ENCODE data around the gene NCK2. TPM values are rescaled to one million over a fixed set of nuclear protein-coding genes. Genes with fewer than 3 reads are reported as not detected.
A peak's percentile ranks its signal among the peaks of the same experiment; 100 is the strongest.

NCK2 gene
- 16.6 TPM for total RNA-seq (2013)
- polyA plus RNA-seq = 10 to 100 TPM in 1 of 3 donors, 1 to 10 TPM in 2; 2.5 to 18.2 (median 7.6) TPM
- 12.5 and 17.7 TPM in 2 replicates for polyA minus RNA-seq
- total RNA-seq = 7.7 to 24.9 (median 13.8) reads per million in 11 experiments

DNA sequence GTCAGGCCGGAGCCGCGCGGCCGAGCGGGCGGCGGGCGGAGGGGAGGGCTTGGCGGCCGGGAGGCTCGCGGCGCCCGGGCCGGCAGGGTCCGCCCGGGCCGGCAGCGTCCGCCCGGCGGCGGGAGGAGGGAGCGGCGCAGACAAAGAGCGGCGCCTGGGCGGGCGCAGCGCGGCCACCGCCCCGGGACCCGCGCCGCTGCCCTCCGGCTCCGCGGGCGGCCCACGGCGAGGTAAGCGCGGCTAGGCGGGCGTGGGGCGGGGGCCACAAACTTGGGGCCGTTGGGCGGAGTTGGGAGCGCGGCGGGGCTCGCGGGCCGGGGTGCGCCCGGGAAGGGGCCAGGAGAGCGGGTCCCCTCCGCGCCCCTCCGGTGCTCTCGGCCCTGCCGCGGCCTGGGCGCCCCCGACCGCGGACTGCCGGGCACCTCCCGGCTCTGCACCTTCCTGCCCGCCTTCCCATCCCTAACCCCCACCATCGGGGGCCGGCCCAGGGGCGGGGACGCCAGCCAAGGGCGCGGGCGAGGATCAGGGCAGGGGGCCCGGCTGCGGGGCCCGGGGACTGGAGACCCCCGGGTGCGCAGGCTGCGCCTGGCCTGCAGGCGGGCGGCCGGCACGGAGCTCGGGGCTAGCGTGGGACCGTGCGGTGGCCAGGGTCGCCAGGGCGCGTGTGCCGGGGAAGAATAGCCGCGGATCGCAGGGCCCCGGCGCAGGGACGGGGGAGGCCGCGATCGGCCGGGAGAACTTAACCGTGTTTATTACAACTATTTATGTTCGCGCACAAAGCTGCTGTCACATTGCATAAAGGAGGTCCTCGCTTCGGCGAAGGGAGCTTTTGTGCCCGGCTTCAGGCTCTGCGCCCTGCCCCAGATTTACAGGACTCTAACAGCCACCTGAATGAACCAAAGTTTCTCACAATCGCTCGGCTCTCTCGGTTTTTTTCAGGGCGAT lies at the start of gene NCK2:
Gene NCK2 (plus strand): TSS at position 4 of the 945 bp plus-strand sequence. CDS start 110,152 bp downstream, outside the sequence.
- under 1% methylated on average over 112 of the region's 119 CpGs for WGBS (ENCODE audit: insufficient coverage)
- TF ChIP-seq, protein P1, sequence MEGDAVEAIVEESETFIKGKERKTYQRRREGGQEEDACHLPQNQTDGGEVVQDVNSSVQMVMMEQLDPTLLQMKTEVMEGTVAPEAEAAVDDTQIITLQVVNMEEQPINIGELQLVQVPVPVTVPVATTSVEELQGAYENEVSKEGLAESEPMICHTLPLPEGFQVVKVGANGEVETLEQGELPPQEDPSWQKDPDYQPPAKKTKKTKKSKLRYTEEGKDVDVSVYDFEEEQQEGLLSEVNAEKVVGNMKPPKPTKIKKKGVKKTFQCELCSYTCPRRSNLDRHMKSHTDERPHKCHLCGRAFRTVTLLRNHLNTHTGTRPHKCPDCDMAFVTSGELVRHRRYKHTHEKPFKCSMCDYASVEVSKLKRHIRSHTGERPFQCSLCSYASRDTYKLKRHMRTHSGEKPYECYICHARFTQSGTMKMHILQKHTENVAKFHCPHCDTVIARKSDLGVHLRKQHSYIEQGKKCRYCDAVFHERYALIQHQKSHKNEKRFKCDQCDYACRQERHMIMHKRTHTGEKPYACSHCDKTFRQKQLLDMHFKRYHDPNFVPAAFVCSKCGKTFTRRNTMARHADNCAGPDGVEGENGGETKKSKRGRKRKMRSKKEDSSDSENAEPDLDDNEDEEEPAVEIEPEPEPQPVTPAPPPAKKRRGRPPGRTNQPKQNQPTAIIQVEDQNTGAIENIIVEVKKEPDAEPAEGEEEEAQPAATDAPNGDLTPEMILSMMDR (IDR thresholded peaks at IDR 0.05) = no peak
- Mint-ChIP-seq H3K27me3 (ENCODE audit: low read depth in 3 of 3) (peaks cover 3 to 5% (median 3%) of the 10 kb centered on the region in 3 donors), H3K27ac (peak within 1 kb of the TSS; percentile 41 to 88 (median 72)), H3K9me3 (peaks cover 0 to 3% (median 2%) of the 10 kb centered on the region in 7 donors), H3K4me3 (peak within 1 kb of the TSS; percentile 90 to 96), H3K36me3 (peaks cover 4 to 7% of the 10 kb centered on the region in 2 donors), H3K4me1 (peaks cover 42% of the 10 kb centered on the region)
- Histone ChIP-seq H3K4me1 (ENCODE audit: control insufficient read depth in 1 of 2, insufficient read depth in 2 of 2, low read length in 2 of 2) (peaks cover 27 to 38% of the 10 kb centered on the region in 2 donors), H3K27me3 (ENCODE audit: control insufficient read depth in 2 of 2, insufficient read depth in 2 of 2, low read length in 2 of 2) (no peaks in the 10 kb centered on the region), H2AFZ (ENCODE audit: insufficient read depth, low read depth, low read length, poor library complexity, severe bottlenecking) (peak within 1 kb of the TSS; percentile 83), H3K79me2 (ENCODE audit: insufficient read depth, low read length) (peaks cover 48% of the 10 kb centered on the region), H3K4me2 (replicated peaks; ENCODE audit: extremely low read depth, low read length, poor library complexity, severe bottlenecking) (peak within 1 kb of the TSS; percentile 85), H3K4me3 (replicated peaks in 1 of 3; ENCODE audit: low read depth in 2 of 3, low read length in 3 of 3) (peak within 1 kb of the TSS; percentile 47 to 81 (median 63)), H3K27ac (ENCODE audit: low read depth in 1 of 2, low read length in 2 of 2) (peak within 1 kb of the TSS in 1 of 2 donors; percentile 65), H3K9ac (ENCODE audit: insufficient read depth, low read length, poor library complexity, severe bottlenecking) (peak within 1 kb of the TSS; percentile 82), H3K9me3 (replicated peaks in 1 of 2; ENCODE audit: control insufficient read depth in 1 of 2, insufficient read depth in 1 of 2, low read length in 2 of 2) (no peaks in the 10 kb centered on the region), H3K36me3 (replicated peaks in 1 of 2; ENCODE audit: control insufficient read depth in 1 of 2, insufficient read depth in 2 of 2, low read length in 2 of 2) (no peaks in the 10 kb centered on the region), H4K20me1 (ENCODE audit: insufficient read depth, low read length) (peaks cover 25% of the 10 kb centered on the region)
- DNase-seq = no peak
- intact Hi-C loops (cut with micrococcal nuclease) = loop anchor here in 1 of 2 donors (5.0 kb wide), 1 partner anchor 52 kb away; no protein-coding TSS in a partner anchor

DNA sequence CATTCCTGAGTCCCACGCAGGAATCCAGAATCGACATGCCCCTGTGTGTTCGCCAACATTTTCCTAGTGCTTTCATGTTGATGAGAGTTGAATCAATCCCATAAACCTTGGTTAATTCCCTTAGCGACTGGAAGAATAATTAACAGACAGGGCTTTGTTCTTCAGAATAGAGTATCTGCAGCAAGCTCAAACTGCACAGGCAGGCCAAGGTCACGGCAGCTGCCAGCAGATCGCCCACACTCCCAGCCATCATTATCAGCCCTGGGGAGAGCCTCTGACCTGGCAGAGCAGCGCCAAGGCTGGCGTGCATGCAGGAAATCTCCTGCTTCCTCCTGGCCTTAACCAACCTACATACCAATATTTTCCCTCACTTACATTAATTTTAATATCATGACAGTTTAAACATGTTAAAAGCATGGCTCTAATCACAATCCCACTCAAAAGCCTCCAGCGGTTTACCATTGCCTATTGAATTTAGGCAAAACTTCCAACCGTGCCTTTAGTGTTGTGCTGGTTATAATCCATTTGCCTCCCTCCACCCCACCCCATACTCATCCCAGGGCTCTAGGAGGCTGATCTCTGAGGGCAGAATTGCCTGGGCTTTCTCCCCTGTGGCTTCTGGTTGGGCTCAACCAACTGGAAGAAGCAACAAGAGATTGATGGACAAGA lies 46.8 kb upstream of the NCK2 start:
- H3K4me1 ChIP-seq (ENCODE audit: control insufficient read depth in 1 of 2, insufficient read depth in 2 of 2, low read length in 2 of 2) = no peaks in the 10 kb centered on the region
- no peak overlapping the region for H3K9ac ChIP-seq (ENCODE audit: insufficient read depth, low read length, poor library complexity, severe bottlenecking)
- Mint-ChIP-seq H3K27me3 (ENCODE audit: low read depth in 3 of 3) (peaks cover 0 to 4% (median 3%) of the 10 kb centered on the region in 3 donors), H3K4me3 (no peak overlapping the region), H3K36me3 (no peaks in the 10 kb centered on the region), H3K27ac (no peak overlapping the region), H3K4me1 (no peaks in the 10 kb centered on the region), H3K9me3 (peaks cover 0 to 8% (median 0%) of the 10 kb centered on the region in 7 donors)
- WGBS (ENCODE audit: insufficient coverage) = 39% methylated on average over 6 of the region's 10 CpGs
- DNase-seq = no peak
- TF ChIP-seq, protein P1 (IDR thresholded peaks at IDR 0.05) = no peak
- no peak overlapping the region for H3K27ac ChIP-seq (ENCODE audit: low read depth in 1 of 2, low read length in 2 of 2)
- no peaks in the 10 kb centered on the region for H4K20me1 ChIP-seq (ENCODE audit: insufficient read depth, low read length)
- no peaks in the 10 kb centered on the region for H3K36me3 ChIP-seq (replicated peaks in 1 of 2; ENCODE audit: control insufficient read depth in 1 of 2, insufficient read depth in 2 of 2, low read length in 2 of 2)
- H3K27me3 ChIP-seq (ENCODE audit: control insufficient read depth in 2 of 2, insufficient read depth in 2 of 2, low read length in 2 of 2) = no peaks in the 10 kb centered on the region
- H3K79me2 ChIP-seq (ENCODE audit: insufficient read depth, low read length) = no peaks in the 10 kb centered on the region
- no peak overlapping the region for H3K4me3 ChIP-seq (replicated peaks in 1 of 3; ENCODE audit: low read depth in 2 of 3, low read length in 3 of 3)
- intact Hi-C loops (cut with micrococcal nuclease) = no loop called here
- H3K4me2 ChIP-seq (replicated peaks; ENCODE audit: extremely low read depth, low read length, poor library complexity, severe bottlenecking) = no peak overlapping the region
- H3K9me3 ChIP-seq (replicated peaks in 1 of 2; ENCODE audit: control insufficient read depth in 1 of 2, insufficient read depth in 1 of 2, low read length in 2 of 2) = no peaks in the 10 kb centered on the region
- H2AFZ ChIP-seq (ENCODE audit: insufficient read depth, low read depth, low read length, poor library complexity, severe bottlenecking) = no peak overlapping the region

Measured in CD14-positive monocyte (primary cell).